CD4-positive, alpha-beta memory T cell (primary cell): Measurements from ENCODE around the gene RANBP2. TPM values are rescaled to one million over a fixed set of nuclear protein-coding genes. Genes with fewer than 3 reads are reported as not detected.
"Not testable (repeated sequence)": the region's sequence is repeated elsewhere in the genome, so short reads cannot be mapped to it uniquely, and the experiment has no call there.

Experiments used
- CTCF ChIA-PET: fragments of 350-600 bp; sonication (Branson Sonifier 250); formaldehyde crosslinking; loops from one replicate; lab custom pipeline; 2021; ENCODE audit warnings: inconsistent platforms; ENCODE audit not compliant: partially characterized antibody; lab: Charles Lee
- POLR2A ChIA-PET: fragments of 350-600 bp; sonication (Branson Sonifier 250); formaldehyde crosslinking; loops from one replicate; lab custom pipeline; 2021; ENCODE audit not compliant: partially characterized antibody; lab: Charles Lee
- DNase-seq, 5 donors: peaks; one replicate each; pipeline versions ENCODE4 v3.0.0 to v3.0.0-alpha.2; 2020 to 2022; ENCODE audit warnings: mixed read lengths in 1 of 5
- H3K27ac ChIP-seq: one replicate; pipeline ENCODE4 v1.7.0; 2013; ENCODE audit warnings: low read depth, low read length
- H3K27me3 ChIP-seq: 2 replicates; pipeline ENCODE4 v1.7.0; 2013; ENCODE audit warnings: mild to moderate bottlenecking, low read length, moderate library complexity; ENCODE audit not compliant: insufficient read depth
- H3K36me3 ChIP-seq: 2 replicates; pipeline ENCODE4 v1.7.0; 2013; ENCODE audit warnings: mild to moderate bottlenecking, low read length, moderate library complexity; ENCODE audit not compliant: insufficient read depth
- H3K4me1 ChIP-seq: 2 replicates; pipeline ENCODE4 v1.7.0; 2013; ENCODE audit warnings: mild to moderate bottlenecking, low read length, moderate library complexity; ENCODE audit not compliant: insufficient read depth
- H3K4me3 ChIP-seq, 2 donors: one replicate each; pipeline ENCODE4 v1.7.0; 2013; ENCODE audit warnings: low read length in 2 of 2, mild to moderate bottlenecking in 1 of 2
- H3K9me3 ChIP-seq, 2 donors: one replicate each; pipeline ENCODE4 v1.7.0; 2013; ENCODE audit warnings: low read length in 2 of 2, control low read depth in 1 of 2; ENCODE audit not compliant: control insufficient read depth in 1 of 2
- H3K27ac Mint-ChIP-seq, 7 donors: one replicate each; pipeline ENCODE4 v1.8.0; 2020 to 2021; ENCODE audit warnings: mixed read lengths in 7 of 7, mild to moderate bottlenecking in 6 of 7, inconsistent platforms in 3 of 7, moderate library complexity in 3 of 7
- H3K27me3 Mint-ChIP-seq, 2 donors: one replicate each; pipeline ENCODE4 v1.8.0; 2020 to 2021; ENCODE audit warnings: mixed read lengths in 2 of 2
- H3K36me3 Mint-ChIP-seq, 2 donors: one replicate each; pipeline ENCODE4 v1.8.0; 2020 to 2021; ENCODE audit warnings: mixed read lengths in 2 of 2, inconsistent platforms in 1 of 2, mild to moderate bottlenecking in 1 of 2
- H3K4me1 Mint-ChIP-seq, 4 donors: one replicate each; pipeline ENCODE4 v1.8.0; 2020 to 2021; ENCODE audit warnings: mixed read lengths in 4 of 4, mild to moderate bottlenecking in 1 of 4
- H3K4me3 Mint-ChIP-seq, 8 donors: one replicate each; pipeline ENCODE4 v1.8.0; 2020 to 2021; ENCODE audit warnings: mixed read lengths in 8 of 8, mild to moderate bottlenecking in 7 of 8, moderate library complexity in 6 of 8, inconsistent platforms in 3 of 8
- H3K9me3 Mint-ChIP-seq, 8 donors: one replicate each; pipeline ENCODE4 v1.8.0; 2020 to 2021; ENCODE audit warnings: mixed read lengths in 8 of 8, mild to moderate bottlenecking in 5 of 8, inconsistent platforms in 3 of 8, moderate library complexity in 1 of 8
- intact Hi-C: fragments of 100-400 bp; cut with micrococcal nuclease; formaldehyde crosslinking; loops from one replicate; pipeline ENCODE4 v1.15.1; 2023
- polyA plus RNA-seq, 2 donors: library from polyadenylated mRNA; unstranded; fragments of 300-500 nt; fragmentation: Illumina TruSeq; gene quantifications; one replicate each; pipeline ENCODE4 v1.2.3, GENCODE V29; 2021
- total RNA-seq, 2 experiments: library from RNA; stranded (reverse); gene quantifications; one replicate each; pipeline ENCODE4 v1.2.3, GENCODE V29; 2021

RANBP2 gene
- total RNA-seq, result 100 to 1,000 TPM in 1 of 2 experiments, 10 to 100 TPM in 1; 89.8 to 102 TPM
- 10 to 100 TPM in 1 of 2 donors, 1 to 10 TPM in 1; 2.8 to 15.4 TPM for polyA plus RNA-seq

DNA sequence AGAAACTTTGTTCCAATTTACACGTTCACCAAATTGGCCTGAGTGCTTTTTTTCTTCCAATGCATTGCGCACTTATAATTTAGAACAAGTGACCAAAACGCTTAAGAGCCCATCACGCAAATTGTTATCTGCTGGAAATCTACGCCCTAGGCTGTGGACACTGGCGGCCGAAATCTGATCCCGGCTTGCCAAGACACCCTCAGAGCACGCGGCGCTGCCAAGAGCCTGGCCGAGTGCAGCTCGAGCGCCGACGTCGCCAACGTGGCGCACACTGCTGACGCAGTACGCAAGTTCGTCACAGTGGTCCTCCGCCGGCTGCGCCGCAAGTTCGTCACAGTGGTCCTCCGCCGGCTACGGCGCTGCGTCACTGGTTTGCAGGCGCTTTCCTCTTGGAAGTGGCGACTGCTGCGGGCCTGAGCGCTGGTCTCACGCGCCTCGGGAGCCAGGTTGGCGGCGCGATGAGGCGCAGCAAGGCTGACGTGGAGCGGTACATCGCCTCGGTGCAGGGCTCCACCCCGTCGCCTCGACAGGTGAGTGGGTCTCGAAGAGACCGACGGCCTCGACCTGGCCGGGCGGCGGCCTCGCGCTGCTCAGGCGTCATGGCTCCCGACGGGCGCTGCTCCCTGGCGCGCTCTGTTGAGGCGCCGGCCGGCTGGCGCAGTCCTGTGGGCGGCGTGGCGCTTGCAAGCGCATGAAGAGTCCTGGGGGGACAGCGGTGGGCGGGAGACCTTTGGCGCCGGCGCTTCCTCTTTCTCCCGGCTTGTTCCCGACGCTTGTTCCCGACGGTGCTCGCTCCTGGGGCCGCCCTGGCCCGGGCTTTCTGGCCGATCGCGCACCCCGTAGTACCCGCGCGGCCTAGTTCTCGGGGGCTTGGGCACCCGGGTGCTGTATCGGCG is at the start of gene RANBP2:
RANBP2 (plus strand) TSS at position 334 of the 896 bp plus-strand sequence; CDS start at position 459, 125 bp downstream.
- H3K27me3 ChIP-seq, result no peaks in the 10 kb centered on the region
- H3K4me1 ChIP-seq, result peaks cover 27% of the 10 kb centered on the region
- peak within 1 kb of the TSS; percentile 15 to 86 for H3K4me3 ChIP-seq
- no peaks in the 10 kb centered on the region for H3K36me3 ChIP-seq
- CTCF ChIA-PET, result interaction anchor here (1.5 kb wide), 1 partner anchor 113 kb away, joined by 5 read pairs; no protein-coding TSS in a partner anchor
- H3K27ac ChIP-seq, result peak within 1 kb of the TSS; percentile 95
- no peaks in the 10 kb centered on the region for H3K27me3 Mint-ChIP-seq
- intact Hi-C loops, result loop anchor here (1.0 to 5.0 kb wide), 3 partner anchors 67 to 271 kb away; partner anchors contain the start of genes CCDC138 and GCC2
- peaks cover 0 to 12% of the 10 kb centered on the region in 2 donors for H3K36me3 Mint-ChIP-seq
- H3K9me3 Mint-ChIP-seq, result no peaks in the 10 kb centered on the region
- DNase-seq, result peak; percentile 92 to 95 (median 95)
- H3K4me1 Mint-ChIP-seq, result peaks cover 14 to 43% (median 27%) of the 10 kb centered on the region in 4 donors
- POLR2A ChIA-PET, result interaction anchor here (1.1 to 2.5 kb wide), 5 partner anchors 12 to 270 kb away, joined by 3 to 9 read pairs (median 7); partner anchors contain the start of genes GCC2 and LIMS1
- no peaks in the 10 kb centered on the region for H3K9me3 ChIP-seq
- H3K27ac Mint-ChIP-seq, result peak within 1 kb of the TSS; percentile 98 to 100 (median 99)
- H3K4me3 Mint-ChIP-seq, result peak within 1 kb of the TSS; percentile 93 to 98 (median 96)

DNA sequence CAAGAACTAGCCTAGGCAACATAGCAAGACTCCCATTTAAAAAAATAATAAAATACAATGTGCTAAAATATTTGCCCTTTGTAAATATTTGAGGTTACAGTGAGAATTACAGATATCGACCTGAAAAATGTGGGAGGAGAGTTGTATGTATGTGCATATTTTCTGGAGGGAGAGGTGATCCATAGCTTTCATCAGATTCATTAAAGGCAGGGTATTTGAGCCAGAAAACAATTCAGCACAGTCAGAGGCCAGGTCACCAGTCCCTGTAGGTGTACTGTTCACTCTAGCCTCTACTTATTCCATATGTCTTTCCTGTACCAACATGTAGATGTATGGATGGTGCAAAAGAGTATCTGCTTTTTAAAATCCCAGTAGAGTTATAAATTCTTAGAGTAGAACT is 49.0 kb upstream of the RANBP2 start:
- H3K4me1 ChIP-seq, H3K9me3 Mint-ChIP-seq, CTCF ChIA-PET, H3K4me1 Mint-ChIP-seq, H3K27ac ChIP-seq, H3K27me3 Mint-ChIP-seq, DNase-seq, H3K9me3 ChIP-seq, H3K4me3 ChIP-seq, H3K4me3 Mint-ChIP-seq, POLR2A ChIA-PET, H3K27me3 ChIP-seq, intact Hi-C loops: not testable (repeated sequence)
- Mint-ChIP-seq H3K27ac (peak overlapping the region in 1 of 7 donors; percentile 4), H3K36me3 (peaks cover 5 to 21% of the 10 kb centered on the region in 2 donors)
- H3K36me3 ChIP-seq, result peaks cover 16% of the 10 kb centered on the region

- H3K4me1 Mint-ChIP-seq, POLR2A ChIA-PET, CTCF ChIA-PET, H3K27me3 ChIP-seq, H3K27me3 Mint-ChIP-seq, H3K4me3 ChIP-seq, H3K9me3 ChIP-seq, H3K4me3 Mint-ChIP-seq, H3K4me1 ChIP-seq, DNase-seq, intact Hi-C loops, H3K9me3 Mint-ChIP-seq, H3K27ac ChIP-seq, H3K27ac Mint-ChIP-seq: not testable (repeated sequence)
- peaks cover 24% of the 10 kb centered on the region for H3K36me3 ChIP-seq
- H3K36me3 Mint-ChIP-seq, result peaks cover 10 to 34% of the 10 kb centered on the region in 2 donors
Observed at GRCh38 chr2:108672200-108672805, 47.0 kb upstream of the RANBP2 start.

DNA sequence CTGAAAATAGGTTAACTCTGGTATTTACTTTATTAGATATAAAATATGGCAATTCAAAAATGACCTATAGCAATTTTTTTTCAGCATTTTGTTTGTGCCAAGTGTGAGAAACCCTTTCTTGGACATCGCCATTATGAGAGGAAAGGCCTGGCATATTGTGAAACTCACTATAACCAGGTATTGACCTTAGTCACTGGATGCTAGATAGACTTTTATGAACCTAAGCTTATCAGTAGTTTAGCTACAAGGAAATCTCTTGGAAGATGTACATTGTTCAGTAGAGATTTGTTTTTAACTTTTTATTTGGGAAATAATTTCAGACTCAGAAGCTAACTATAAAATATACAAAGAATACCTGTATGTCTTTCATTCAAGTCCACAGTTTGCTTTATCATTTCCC is 42.8 kb upstream of the RANBP2 start:
- H3K4me1 ChIP-seq, H3K9me3 Mint-ChIP-seq, H3K27ac Mint-ChIP-seq, H3K4me3 ChIP-seq, POLR2A ChIA-PET, H3K4me3 Mint-ChIP-seq, H3K9me3 ChIP-seq, DNase-seq, H3K4me1 Mint-ChIP-seq, H3K27ac ChIP-seq, H3K27me3 ChIP-seq, intact Hi-C loops, H3K27me3 Mint-ChIP-seq: not testable (repeated sequence)
- peaks cover 19% of the 10 kb centered on the region for H3K36me3 ChIP-seq
- H3K36me3 Mint-ChIP-seq, result peaks cover 17 to 45% of the 10 kb centered on the region in 2 donors
- CTCF ChIA-PET, result interaction anchor here (0.6 kb wide), 1 partner anchor 98 kb away, joined by 5 read pairs; no protein-coding TSS in a partner anchor

GRCh38 chr2:108677239-108677744 is 42.0 kb upstream of the RANBP2 start:
- H3K36me3 Mint-ChIP-seq, result peaks cover 22 to 46% of the 10 kb centered on the region in 2 donors
- POLR2A ChIA-PET, intact Hi-C loops, H3K27me3 Mint-ChIP-seq, H3K4me3 ChIP-seq, H3K4me1 Mint-ChIP-seq, DNase-seq, CTCF ChIA-PET, H3K27ac Mint-ChIP-seq, H3K9me3 ChIP-seq, H3K4me3 Mint-ChIP-seq, H3K27me3 ChIP-seq, H3K9me3 Mint-ChIP-seq, H3K4me1 ChIP-seq, H3K27ac ChIP-seq: not testable (repeated sequence)
- peaks cover 24% of the 10 kb centered on the region for H3K36me3 ChIP-seq

DNA sequence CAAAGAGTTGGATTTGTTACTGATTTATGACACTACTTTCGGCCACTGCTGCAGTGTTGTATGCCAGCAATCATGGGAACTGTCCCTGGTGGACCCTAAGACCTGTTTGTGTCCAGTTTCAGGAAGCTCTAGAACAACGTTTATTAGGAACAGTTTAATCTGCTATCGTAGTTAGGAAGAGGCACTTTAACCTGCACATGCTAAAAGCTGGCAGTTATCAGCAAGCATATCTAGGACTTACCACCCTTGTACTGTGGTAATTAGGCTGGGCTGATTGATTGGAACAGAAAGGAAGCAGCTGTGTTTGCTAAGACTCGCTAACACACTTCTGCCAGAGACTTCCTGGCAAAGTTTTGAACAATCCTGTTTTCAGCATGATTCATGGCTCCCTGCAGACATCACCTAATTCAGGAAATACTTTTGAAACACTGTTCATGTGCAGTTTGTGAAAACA is 41.1 kb upstream of the RANBP2 start:
- H3K9me3 Mint-ChIP-seq, intact Hi-C loops, H3K27ac ChIP-seq, H3K4me1 Mint-ChIP-seq, H3K27me3 ChIP-seq, POLR2A ChIA-PET, H3K9me3 ChIP-seq, H3K27me3 Mint-ChIP-seq, CTCF ChIA-PET, H3K4me3 Mint-ChIP-seq, H3K4me3 ChIP-seq, DNase-seq, H3K4me1 ChIP-seq: not testable (repeated sequence)
- Mint-ChIP-seq H3K36me3 (peaks cover 22 to 44% of the 10 kb centered on the region in 2 donors), H3K27ac (peak overlapping the region in 2 of 7 donors; percentile 14 to 35)
- peaks cover 30% of the 10 kb centered on the region for H3K36me3 ChIP-seq

- POLR2A ChIA-PET, CTCF ChIA-PET, DNase-seq, H3K27ac ChIP-seq, H3K4me1 Mint-ChIP-seq, intact Hi-C loops, H3K9me3 ChIP-seq, H3K27me3 Mint-ChIP-seq, H3K9me3 Mint-ChIP-seq, H3K4me3 Mint-ChIP-seq, H3K4me1 ChIP-seq, H3K27me3 ChIP-seq, H3K4me3 ChIP-seq: not testable (repeated sequence)
- peaks cover 29% of the 10 kb centered on the region for H3K36me3 ChIP-seq
- H3K27ac Mint-ChIP-seq, result peak overlapping the region in 4 of 7 donors; percentile 13 to 54 (median 46)
- peaks cover 26 to 47% of the 10 kb centered on the region in 2 donors for H3K36me3 Mint-ChIP-seq
Observed at GRCh38 chr2:108680805-108681204, 38.5 kb upstream of the RANBP2 start.
